Esophagus squamous epithelium (tissue), 4 donors: ENCODE data around the gene LRRC47.

Experiments used
- POLR2A ChIP-seq, 4 donors: fragments of 450-650 bp; IDR thresholded peaks; one replicate each; pipeline ENCODE4 v1.6.1; 2017; ENCODE audit warnings: antibody characterized with exemption in 4 of 4, mild to moderate bottlenecking in 4 of 4, moderate library complexity in 3 of 4
- TF ChIP-seq, protein P1 (sequence below), 6 experiments: fragments of 450-650 bp in 4 of 6; fragments of 200-600 bp in 2 of 6; sonication (generic) in 2 of 6; IDR thresholded peaks; one replicate each; pipeline ENCODE4 v1.5.1; 2016 to 2019; ENCODE audit warnings: antibody characterized with exemption in 6 of 6, mild to moderate bottlenecking in 4 of 6, moderate library complexity in 4 of 6

DNA sequence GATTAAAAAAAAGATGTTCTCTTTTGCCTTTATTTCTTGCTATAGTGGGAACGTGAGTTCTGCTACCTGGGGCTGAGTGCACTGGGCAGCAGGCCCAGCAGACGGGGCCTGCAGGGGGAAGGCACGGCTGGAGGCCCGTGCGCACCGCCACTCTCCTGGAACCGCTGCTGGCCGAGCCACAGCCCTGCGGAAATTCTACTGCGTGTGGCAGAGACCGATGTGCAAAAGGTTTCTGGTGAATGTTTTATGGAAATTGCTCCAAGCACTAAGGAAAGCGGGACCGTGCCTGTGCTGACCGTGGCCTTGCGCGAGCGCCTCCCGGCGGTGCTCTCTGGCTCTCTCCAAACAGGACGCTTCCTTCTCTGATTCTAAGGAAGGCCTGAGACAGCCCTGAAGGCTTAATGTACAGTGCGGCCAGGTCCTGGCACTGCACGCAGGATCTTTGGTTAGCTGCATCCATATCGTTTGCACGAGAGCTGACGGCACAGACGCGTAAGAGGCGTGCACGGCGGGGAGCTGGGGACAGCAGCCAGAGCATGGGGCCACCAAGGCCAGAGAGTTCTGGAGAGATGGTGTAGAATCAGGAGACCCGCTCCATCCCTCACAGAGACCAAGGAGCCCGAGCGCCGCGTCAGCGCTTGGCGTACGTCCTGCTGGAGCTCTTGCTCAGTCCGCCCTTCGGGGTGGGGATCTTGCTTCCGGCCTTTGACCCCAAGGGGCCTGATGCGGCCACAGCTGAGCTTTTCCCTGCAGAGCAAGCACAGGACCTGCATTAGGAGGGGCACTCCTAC lies 18.7 kb upstream of the LRRC47 start:
- TF ChIP-seq, protein P1, sequence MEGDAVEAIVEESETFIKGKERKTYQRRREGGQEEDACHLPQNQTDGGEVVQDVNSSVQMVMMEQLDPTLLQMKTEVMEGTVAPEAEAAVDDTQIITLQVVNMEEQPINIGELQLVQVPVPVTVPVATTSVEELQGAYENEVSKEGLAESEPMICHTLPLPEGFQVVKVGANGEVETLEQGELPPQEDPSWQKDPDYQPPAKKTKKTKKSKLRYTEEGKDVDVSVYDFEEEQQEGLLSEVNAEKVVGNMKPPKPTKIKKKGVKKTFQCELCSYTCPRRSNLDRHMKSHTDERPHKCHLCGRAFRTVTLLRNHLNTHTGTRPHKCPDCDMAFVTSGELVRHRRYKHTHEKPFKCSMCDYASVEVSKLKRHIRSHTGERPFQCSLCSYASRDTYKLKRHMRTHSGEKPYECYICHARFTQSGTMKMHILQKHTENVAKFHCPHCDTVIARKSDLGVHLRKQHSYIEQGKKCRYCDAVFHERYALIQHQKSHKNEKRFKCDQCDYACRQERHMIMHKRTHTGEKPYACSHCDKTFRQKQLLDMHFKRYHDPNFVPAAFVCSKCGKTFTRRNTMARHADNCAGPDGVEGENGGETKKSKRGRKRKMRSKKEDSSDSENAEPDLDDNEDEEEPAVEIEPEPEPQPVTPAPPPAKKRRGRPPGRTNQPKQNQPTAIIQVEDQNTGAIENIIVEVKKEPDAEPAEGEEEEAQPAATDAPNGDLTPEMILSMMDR (IDR thresholded peaks at IDR 0.05): no peak
- no peak for TF ChIP-seq POLR2A (IDR thresholded peaks at IDR 0.05)
